Raji (cell line): ENCODE measurements around the gene APOF.
A peak's percentile ranks its signal among the peaks of the same experiment; 100 is the strongest.

ENCODE experiments used
- POLR2A ChIP-seq: IDR thresholded peaks from 2 replicates; pipeline ENCODE4 v1.6.1; 2011; ENCODE audit warnings: low read depth, low read length, control low read depth; ENCODE audit not compliant: insufficient read depth

The APOF gene

GRCh38 chr12:56362130-56363059 is at the start of gene APOF:
TSS of gene APOF (minus strand) at chr12:56362857. CDS start at chr12:56362745, 112 bp downstream.
- no peak for TF ChIP-seq POLR2A

GRCh38 chr12:56411781-56412639 is 49.4 kb upstream of the APOF start:
- TF ChIP-seq POLR2A: no peak

GRCh38 chr12:56410768-56411167 is 48.1 kb upstream of the APOF start:
- no peak for TF ChIP-seq POLR2A

- TF ChIP-seq POLR2A: no peak
These were observed 46.3 kb upstream of the APOF start for GRCh38 chr12:56408799-56409417.

GRCh38 chr12:56398324-56398723 is 35.7 kb upstream of the APOF start:
- no peak for TF ChIP-seq POLR2A

- no peak for TF ChIP-seq POLR2A
These were observed 29.7 kb upstream of the APOF start for GRCh38 chr12:56392331-56392730.

GRCh38 chr12:56391721-56392120 is 29.1 kb upstream of the APOF start:
- no peak for TF ChIP-seq POLR2A

- no peak for TF ChIP-seq POLR2A
These were observed 26.8 kb upstream of the APOF start for GRCh38 chr12:56389412-56389811.

- TF ChIP-seq POLR2A: no peak
These were observed 24.6 kb upstream of the APOF start for GRCh38 chr12:56387152-56387736.

- no peak for TF ChIP-seq POLR2A
These were observed 23.2 kb upstream of the APOF start for GRCh38 chr12:56385873-56386272.

- TF ChIP-seq POLR2A: no peak
These were observed 20.0 kb upstream of the APOF start for GRCh38 chr12:56382611-56383010.

GRCh38 chr12:56377989-56378316 is 15.3 kb upstream of the APOF start:
- TF ChIP-seq POLR2A: no peak

- no peak for TF ChIP-seq POLR2A
These were observed 14.8 kb upstream of the APOF start for GRCh38 chr12:56377310-56377988.

GRCh38 chr12:56375598-56376434 is 13.2 kb upstream of the APOF start:
- peak; percentile 56 for TF ChIP-seq POLR2A
